Measurements from ENCODE around the gene GALK1. TPM values are rescaled to one million over a fixed set of nuclear protein-coding genes. Genes with fewer than 3 reads are reported as not detected.

Gene GALK1
- total and polyA plus RNA-seq, 2 of the 13 experiments (the other 11 are each of a cell fraction or from before 2014, with no cell fraction given), result 59.9 to 93.6 TPM

DNA sequence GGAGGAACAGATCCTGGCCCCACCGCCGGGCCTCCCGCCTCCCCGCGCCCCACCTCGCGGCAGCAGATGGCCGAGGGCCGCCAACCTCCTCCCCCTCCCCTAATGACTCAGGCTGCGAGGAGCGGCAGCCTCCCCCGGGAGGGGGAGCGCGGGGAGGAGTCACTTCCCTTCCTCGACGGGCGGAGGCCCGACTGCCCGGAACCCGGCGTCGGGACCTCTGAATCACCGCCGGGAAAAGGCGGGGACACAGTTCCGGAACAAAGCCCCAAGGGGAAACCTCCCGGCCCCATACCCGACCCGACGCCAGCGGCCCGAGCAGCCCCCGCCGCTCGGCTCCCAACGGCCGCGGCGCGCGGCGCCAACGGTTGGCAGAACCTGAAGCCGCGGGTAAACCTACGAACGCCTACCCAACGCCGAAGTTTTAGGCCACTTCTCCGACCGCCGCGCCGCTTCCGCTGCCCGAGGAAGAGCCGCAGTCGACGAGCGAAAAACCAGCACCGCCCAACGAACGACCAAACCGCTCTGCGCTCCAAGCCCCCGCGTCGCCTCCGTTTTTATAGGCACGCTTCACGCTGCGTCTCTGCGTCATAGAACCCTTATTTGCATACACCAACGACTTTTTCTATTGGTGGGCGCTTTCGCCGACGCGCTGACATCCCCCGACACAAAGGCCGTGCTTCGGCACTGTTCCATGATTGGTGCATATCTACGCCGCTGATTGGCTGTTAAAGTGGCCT, 14.4 kb upstream of the GALK1 start (continued):
- TF ChIP-seq, protein P1, sequence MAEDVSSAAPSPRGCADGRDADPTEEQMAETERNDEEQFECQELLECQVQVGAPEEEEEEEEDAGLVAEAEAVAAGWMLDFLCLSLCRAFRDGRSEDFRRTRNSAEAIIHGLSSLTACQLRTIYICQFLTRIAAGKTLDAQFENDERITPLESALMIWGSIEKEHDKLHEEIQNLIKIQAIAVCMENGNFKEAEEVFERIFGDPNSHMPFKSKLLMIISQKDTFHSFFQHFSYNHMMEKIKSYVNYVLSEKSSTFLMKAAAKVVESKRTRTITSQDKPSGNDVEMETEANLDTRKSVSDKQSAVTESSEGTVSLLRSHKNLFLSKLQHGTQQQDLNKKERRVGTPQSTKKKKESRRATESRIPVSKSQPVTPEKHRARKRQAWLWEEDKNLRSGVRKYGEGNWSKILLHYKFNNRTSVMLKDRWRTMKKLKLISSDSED (CRISPR knock-in tag; IDR thresholded peaks at IDR 0.05), result no peak
- TF ChIP-seq ZNF577 (CRISPR knock-in tag; IDR thresholded peaks at IDR 0.05; ENCODE audit: borderline replicate concordance, low read depth) (no peak), ZNF552 (CRISPR knock-in tag; IDR thresholded peaks at IDR 0.05; ENCODE audit: borderline replicate concordance) (peak; percentile 57; the same call in 1 of the 2 replicates), ZNF841 (CRISPR knock-in tag; IDR thresholded peaks at IDR 0.05; ENCODE audit: borderline replicate concordance) (no peak), XBP1 (CRISPR knock-in tag; IDR thresholded peaks at IDR 0.05) (0 out of 2 replicates have a peak, but pooled peaks have one; percentile 68), GLI4 (CRISPR knock-in tag; IDR thresholded peaks at IDR 0.05; ENCODE audit: borderline replicate concordance) (peak; percentile 91; the same call in 1 of the 2 replicates), PLRG1 (conservative IDR thresholded peaks at IDR 0.05) (no peak), ZBTB1 (CRISPR knock-in tag; IDR thresholded peaks at IDR 0.05; ENCODE audit: borderline replicate concordance) (peak; percentile 80; the same call in 1 of the 2 replicates), ZEB1 (IDR thresholded peaks at IDR 0.05; ENCODE audit: insufficient replicate concordance, low read depth) (peak; percentile 49), ZNF180 (CRISPR knock-in tag; IDR thresholded peaks at IDR 0.05; ENCODE audit: borderline replicate concordance, low read depth) (no peak; the same call in 1 of the 2 replicates), MATR3 (CRISPR knock-in tag; IDR thresholded peaks at IDR 0.05) (no peak), ZNF362 (CRISPR knock-in tag; IDR thresholded peaks at IDR 0.05; ENCODE audit: borderline replicate concordance) (no peak), MED13 (CRISPR knock-in tag; IDR thresholded peaks at IDR 0.05) (peak; percentile 74; the same call in 1 of the 2 replicates), RAD21 (CRISPR knock-in tag; IDR thresholded peaks at IDR 0.05) (peak; percentile 80), ZFP36L2 (CRISPR knock-in tag; IDR thresholded peaks at IDR 0.05) (peak; percentile 90; the same call in 1 of the 2 replicates), KLF13 (CRISPR knock-in tag; IDR thresholded peaks at IDR 0.05) (peak; percentile 96), U2AF1 (optimal IDR thresholded peaks at IDR 0.05; ENCODE audit: low read depth, low read length) (peak; percentile 98), KLF9 (CRISPR knock-in tag; IDR thresholded peaks at IDR 0.05; ENCODE audit: low read depth) (peak; percentile 89; the same call in 1 of the 2 replicates), ZBTB14 (CRISPR knock-in tag; IDR thresholded peaks at IDR 0.05) (0 out of 2 replicates have a peak, but pooled peaks have one; percentile 53), SP2 (CRISPR knock-in tag; IDR thresholded peaks at IDR 0.05) (peak; percentile 74), CBX2 (IDR thresholded peaks at IDR 0.05; ENCODE audit: low read depth, low read length) (0 out of 2 replicates have a peak, but pooled peaks have one; percentile 50), CBX2 (CRISPR knock-in tag; IDR thresholded peaks at IDR 0.05; ENCODE audit: low read depth) (no peak), GTF2F1 (IDR thresholded peaks at IDR 0.05; ENCODE audit: low read length) (peak; percentile 99), HOXD1 (CRISPR knock-in tag; IDR thresholded peaks at IDR 0.05) (no peak)
- TF ChIP-seq, protein P2, sequence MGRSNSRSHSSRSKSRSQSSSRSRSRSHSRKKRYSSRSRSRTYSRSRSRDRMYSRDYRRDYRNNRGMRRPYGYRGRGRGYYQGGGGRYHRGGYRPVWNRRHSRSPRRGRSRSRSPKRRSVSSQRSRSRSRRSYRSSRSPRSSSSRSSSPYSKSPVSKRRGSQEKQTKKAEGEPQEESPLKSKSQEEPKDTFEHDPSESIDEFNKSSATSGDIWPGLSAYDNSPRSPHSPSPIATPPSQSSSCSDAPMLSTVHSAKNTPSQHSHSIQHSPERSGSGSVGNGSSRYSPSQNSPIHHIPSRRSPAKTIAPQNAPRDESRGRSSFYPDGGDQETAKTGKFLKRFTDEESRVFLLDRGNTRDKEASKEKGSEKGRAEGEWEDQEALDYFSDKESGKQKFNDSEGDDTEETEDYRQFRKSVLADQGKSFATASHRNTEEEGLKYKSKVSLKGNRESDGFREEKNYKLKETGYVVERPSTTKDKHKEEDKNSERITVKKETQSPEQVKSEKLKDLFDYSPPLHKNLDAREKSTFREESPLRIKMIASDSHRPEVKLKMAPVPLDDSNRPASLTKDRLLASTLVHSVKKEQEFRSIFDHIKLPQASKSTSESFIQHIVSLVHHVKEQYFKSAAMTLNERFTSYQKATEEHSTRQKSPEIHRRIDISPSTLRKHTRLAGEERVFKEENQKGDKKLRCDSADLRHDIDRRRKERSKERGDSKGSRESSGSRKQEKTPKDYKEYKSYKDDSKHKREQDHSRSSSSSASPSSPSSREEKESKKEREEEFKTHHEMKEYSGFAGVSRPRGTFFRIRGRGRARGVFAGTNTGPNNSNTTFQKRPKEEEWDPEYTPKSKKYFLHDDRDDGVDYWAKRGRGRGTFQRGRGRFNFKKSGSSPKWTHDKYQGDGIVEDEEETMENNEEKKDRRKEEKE (IDR thresholded peaks at IDR 0.05), result no peak

Data from HepG2 (cell line).